ENCODE measurements around the gene NXPH4.
A peak's percentile ranks its signal among the peaks of the same experiment; 100 is the strongest.

NXPH4 gene

GRCh38 chr12:57203791-57204190 lies 12.8 kb upstream of the NXPH4 start:
- DNase-seq (ENCODE audit: low read depth in 2 of 2), result no peak

- DNase-seq (ENCODE audit: low read depth in 2 of 2), result no peak
These were observed 12.1 kb upstream of the NXPH4 start for GRCh38 chr12:57204454-57204853.

GRCh38 chr12:57205186-57205585 lies 11.4 kb upstream of the NXPH4 start:
- no peak for DNase-seq (ENCODE audit: low read depth in 2 of 2)

GRCh38 chr12:57205931-57206330 lies 10.7 kb upstream of the NXPH4 start:
- no peak for DNase-seq (ENCODE audit: low read depth in 2 of 2)

- DNase-seq (ENCODE audit: low read depth in 2 of 2), result no peak
These were observed 8.6 kb upstream of the NXPH4 start for GRCh38 chr12:57207731-57208630.

GRCh38 chr12:57208631-57209282 lies 7.8 kb upstream of the NXPH4 start:
- DNase-seq (ENCODE audit: low read depth in 2 of 2), result no peak

GRCh38 chr12:57209916-57210315 lies 6.7 kb upstream of the NXPH4 start:
- no peak for DNase-seq (ENCODE audit: low read depth in 2 of 2)

- DNase-seq (ENCODE audit: low read depth in 2 of 2), result no peak
These were observed 6.1 kb upstream of the NXPH4 start for GRCh38 chr12:57210461-57210860.

GRCh38 chr12:57210926-57211692 lies 5.5 kb upstream of the NXPH4 start:
- DNase-seq (ENCODE audit: low read depth in 2 of 2), result no peak

GRCh38 chr12:57211791-57212700 lies 4.5 kb upstream of the NXPH4 start:
- DNase-seq (ENCODE audit: low read depth in 2 of 2), result no peak

- DNase-seq (ENCODE audit: low read depth in 2 of 2), result no peak
These were observed 3.9 kb upstream of the NXPH4 start for GRCh38 chr12:57212701-57213057.

- DNase-seq (ENCODE audit: low read depth in 2 of 2), result peak; percentile 69 to 75
These were observed 3.4 kb upstream of the NXPH4 start for GRCh38 chr12:57213058-57213715.

- no peak for DNase-seq (ENCODE audit: low read depth in 2 of 2)
These were observed 2.7 kb upstream of the NXPH4 start for GRCh38 chr12:57213763-57214397.

- peak; percentile 38 to 44 for DNase-seq (ENCODE audit: low read depth in 2 of 2)
These were observed 2.2 kb upstream of the NXPH4 start for GRCh38 chr12:57214398-57214781.

- DNase-seq (ENCODE audit: low read depth in 2 of 2), result no peak
These were observed 1.5 kb upstream of the NXPH4 start for GRCh38 chr12:57215065-57215464.

- no peak for DNase-seq (ENCODE audit: low read depth in 2 of 2)
These were observed 953 bp upstream of the NXPH4 start for GRCh38 chr12:57215668-57216013.

- no peak for DNase-seq (ENCODE audit: low read depth in 2 of 2)
These were observed 606 bp downstream of the NXPH4 start for GRCh38 chr12:57216921-57217879.

- no peak for DNase-seq (ENCODE audit: low read depth in 2 of 2)
These were observed 1.6 kb downstream of the NXPH4 start for GRCh38 chr12:57218030-57218853.

Measured in stimulated activated CD8-positive, alpha-beta memory T cell treated with anti-CD3 and anti-CD28 coated beads, Interleukin-7, amount 100 ng/mL, for 1 hour (primary cell).